ENCODE data around the gene PKNOX2.

Gene PKNOX2

DNA sequence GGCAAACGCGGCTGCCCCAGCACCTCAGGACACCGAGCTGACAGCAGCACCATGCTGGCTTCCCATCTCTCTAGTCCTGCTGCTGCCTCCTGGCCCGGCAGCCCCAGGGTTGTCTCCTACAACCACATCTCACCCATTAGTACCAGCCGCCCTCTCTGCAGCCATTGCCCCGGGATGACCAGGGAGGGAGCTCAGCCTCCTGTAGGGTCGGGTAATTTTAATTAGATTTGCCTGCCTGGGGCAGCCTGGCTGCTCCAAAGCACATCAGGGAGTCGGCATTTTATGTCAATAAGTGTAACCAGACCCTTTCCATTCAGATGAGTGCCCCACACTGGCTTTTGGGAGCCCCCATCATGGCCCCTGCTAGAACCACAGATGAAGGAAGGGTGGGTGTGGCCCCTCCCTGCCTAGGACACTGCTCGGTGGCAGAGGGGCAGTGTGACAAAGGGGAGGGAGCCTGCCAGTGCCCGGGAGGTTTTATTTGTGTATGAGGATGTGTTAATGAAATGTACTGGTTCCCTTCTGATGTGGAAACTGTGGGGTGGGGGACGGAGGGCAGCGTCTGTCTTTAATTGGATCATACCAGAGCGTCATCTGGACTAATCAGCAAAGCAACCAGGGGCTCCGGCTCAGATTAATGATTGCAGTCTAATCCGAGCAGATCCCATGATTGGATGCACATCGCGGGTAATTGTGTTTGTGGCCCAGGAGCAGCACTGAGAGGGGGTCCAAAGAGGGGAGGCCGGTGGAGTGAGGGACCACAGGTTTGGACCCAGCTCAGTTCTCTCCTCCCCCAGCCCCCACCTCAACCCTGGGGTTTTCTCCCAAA is 206.2 kb downstream of the PKNOX2 start:
- TF ChIP-seq TAF1 (IDR thresholded peaks at IDR 0.05; ENCODE audit: borderline replicate concordance, insufficient read depth, low read length), result no peak
- TF ChIP-seq, protein P1, sequence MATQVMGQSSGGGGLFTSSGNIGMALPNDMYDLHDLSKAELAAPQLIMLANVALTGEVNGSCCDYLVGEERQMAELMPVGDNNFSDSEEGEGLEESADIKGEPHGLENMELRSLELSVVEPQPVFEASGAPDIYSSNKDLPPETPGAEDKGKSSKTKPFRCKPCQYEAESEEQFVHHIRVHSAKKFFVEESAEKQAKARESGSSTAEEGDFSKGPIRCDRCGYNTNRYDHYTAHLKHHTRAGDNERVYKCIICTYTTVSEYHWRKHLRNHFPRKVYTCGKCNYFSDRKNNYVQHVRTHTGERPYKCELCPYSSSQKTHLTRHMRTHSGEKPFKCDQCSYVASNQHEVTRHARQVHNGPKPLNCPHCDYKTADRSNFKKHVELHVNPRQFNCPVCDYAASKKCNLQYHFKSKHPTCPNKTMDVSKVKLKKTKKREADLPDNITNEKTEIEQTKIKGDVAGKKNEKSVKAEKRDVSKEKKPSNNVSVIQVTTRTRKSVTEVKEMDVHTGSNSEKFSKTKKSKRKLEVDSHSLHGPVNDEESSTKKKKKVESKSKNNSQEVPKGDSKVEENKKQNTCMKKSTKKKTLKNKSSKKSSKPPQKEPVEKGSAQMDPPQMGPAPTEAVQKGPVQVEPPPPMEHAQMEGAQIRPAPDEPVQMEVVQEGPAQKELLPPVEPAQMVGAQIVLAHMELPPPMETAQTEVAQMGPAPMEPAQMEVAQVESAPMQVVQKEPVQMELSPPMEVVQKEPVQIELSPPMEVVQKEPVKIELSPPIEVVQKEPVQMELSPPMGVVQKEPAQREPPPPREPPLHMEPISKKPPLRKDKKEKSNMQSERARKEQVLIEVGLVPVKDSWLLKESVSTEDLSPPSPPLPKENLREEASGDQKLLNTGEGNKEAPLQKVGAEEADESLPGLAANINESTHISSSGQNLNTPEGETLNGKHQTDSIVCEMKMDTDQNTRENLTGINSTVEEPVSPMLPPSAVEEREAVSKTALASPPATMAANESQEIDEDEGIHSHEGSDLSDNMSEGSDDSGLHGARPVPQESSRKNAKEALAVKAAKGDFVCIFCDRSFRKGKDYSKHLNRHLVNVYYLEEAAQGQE (IDR thresholded peaks at IDR 0.05; ENCODE audit: insufficient read depth in 1 of 2, low read depth in 2 of 2, low read length in 2 of 2), result no peak
- TF ChIP-seq SIN3A (IDR thresholded peaks at IDR 0.05; ENCODE audit: borderline replicate concordance, insufficient read depth, low read length), result no peak
- no peak for TF ChIP-seq POLR2AphosphoS5 (IDR thresholded peaks at IDR 0.05; ENCODE audit: low read depth, low read length)
- TF ChIP-seq FOXP2 (optimal IDR thresholded peaks at IDR 0.05; ENCODE audit: borderline replicate concordance, extremely low read depth, extremely low read length, insufficient read depth), result no peak

DNA sequence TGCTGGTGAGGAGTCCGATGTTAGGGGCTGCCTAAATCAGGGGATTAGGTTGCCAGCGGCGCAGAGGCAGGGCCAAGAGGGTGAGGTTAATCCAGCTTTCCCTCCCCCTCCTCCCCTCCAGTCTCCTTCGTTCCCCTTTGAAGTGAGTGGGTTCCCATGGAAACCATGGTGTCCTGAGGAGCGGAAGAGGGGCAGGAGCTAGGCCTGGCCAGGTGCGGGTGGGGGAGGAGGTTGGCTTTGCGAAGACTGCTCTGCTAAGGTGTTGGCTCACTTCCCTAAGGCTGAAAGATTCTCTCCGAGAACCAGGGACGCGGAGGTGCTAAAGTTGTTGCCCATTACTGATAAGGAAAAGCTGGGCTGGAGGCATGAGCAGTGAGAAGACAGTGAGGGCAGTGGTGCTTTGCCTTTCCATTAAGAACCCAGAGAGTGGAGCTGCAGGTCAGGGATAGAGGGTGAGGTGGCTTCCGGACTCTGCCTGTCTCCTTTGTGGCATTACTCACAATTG is 206.9 kb downstream of the PKNOX2 start:
- TF ChIP-seq TAF1 (IDR thresholded peaks at IDR 0.05; ENCODE audit: borderline replicate concordance, insufficient read depth, low read length) (no peak), FOXP2 (optimal IDR thresholded peaks at IDR 0.05; ENCODE audit: borderline replicate concordance, extremely low read depth, extremely low read length, insufficient read depth) (no peak), POLR2AphosphoS5 (IDR thresholded peaks at IDR 0.05; ENCODE audit: low read depth, low read length) (no peak), SIN3A (IDR thresholded peaks at IDR 0.05; ENCODE audit: borderline replicate concordance, insufficient read depth, low read length) (no peak)
- TF ChIP-seq, protein P1 (IDR thresholded peaks at IDR 0.05; ENCODE audit: insufficient read depth in 1 of 2, low read depth in 2 of 2, low read length in 2 of 2), result no peak

DNA sequence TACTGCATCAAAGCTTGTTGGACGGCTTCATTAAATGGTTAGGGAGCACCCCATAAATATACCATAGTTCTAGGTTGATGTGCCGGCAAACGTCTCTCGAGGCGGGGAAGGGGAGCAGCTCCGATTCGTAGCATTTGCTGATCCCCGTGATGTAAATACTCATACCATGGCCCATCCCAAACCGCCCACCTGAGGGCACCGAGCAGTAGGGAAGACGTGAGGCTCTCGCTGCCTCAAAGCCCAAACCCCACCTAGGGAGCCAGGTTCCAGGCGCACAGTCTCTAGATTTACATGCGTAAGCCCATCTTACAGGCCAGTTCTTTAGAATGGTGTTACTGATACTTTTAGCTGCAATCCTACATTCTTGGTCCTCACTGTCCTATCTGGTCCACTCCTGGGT is 207.5 kb downstream of the PKNOX2 start:
- TF ChIP-seq FOXP2 (optimal IDR thresholded peaks at IDR 0.05; ENCODE audit: borderline replicate concordance, extremely low read depth, extremely low read length, insufficient read depth) (no peak), TAF1 (IDR thresholded peaks at IDR 0.05; ENCODE audit: borderline replicate concordance, insufficient read depth, low read length) (no peak), POLR2AphosphoS5 (IDR thresholded peaks at IDR 0.05; ENCODE audit: low read depth, low read length) (no peak), SIN3A (IDR thresholded peaks at IDR 0.05; ENCODE audit: borderline replicate concordance, insufficient read depth, low read length) (no peak)
- TF ChIP-seq, protein P1 (IDR thresholded peaks at IDR 0.05; ENCODE audit: insufficient read depth in 1 of 2, low read depth in 2 of 2, low read length in 2 of 2), result no peak

DNA sequence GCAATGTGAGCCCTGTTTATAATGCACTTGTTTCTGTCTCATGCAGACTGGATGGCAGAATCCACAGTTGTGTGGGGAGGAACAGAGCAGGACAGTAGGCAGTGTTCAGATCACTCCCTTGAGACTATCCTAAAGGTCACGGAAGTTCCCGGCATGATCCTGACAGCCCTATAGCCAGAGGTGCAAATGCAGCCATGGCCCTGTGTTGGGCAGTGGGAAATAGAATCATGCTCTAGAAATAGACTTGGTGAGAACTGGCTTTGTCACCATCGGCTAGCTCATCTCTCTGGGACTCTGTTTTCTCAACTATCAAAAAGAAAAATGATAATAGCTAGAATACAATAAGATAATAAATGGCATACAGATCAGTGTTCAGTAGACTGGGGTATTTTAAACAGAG is 208.4 kb downstream of the PKNOX2 start:
- TF ChIP-seq SIN3A (IDR thresholded peaks at IDR 0.05; ENCODE audit: borderline replicate concordance, insufficient read depth, low read length) (no peak), POLR2AphosphoS5 (IDR thresholded peaks at IDR 0.05; ENCODE audit: low read depth, low read length) (no peak), TAF1 (IDR thresholded peaks at IDR 0.05; ENCODE audit: borderline replicate concordance, insufficient read depth, low read length) (no peak), FOXP2 (optimal IDR thresholded peaks at IDR 0.05; ENCODE audit: borderline replicate concordance, extremely low read depth, extremely low read length, insufficient read depth) (no peak)
- TF ChIP-seq, protein P1 (IDR thresholded peaks at IDR 0.05; ENCODE audit: insufficient read depth in 1 of 2, low read depth in 2 of 2, low read length in 2 of 2), result no peak
